ENCODE data around the gene NKD1. TPM values are rescaled to one million over a fixed set of nuclear protein-coding genes. Genes with fewer than 3 reads are reported as not detected.

NKD1 gene
- total RNA-seq, 2 experiments from 2014 or later, result 0.04 to 0.06 TPM

GRCh38 chr16:50671644-50672260 is 123.6 kb downstream of the NKD1 start:
- no peaks in the 10 kb centered on the region for H3K4me1 ChIP-seq (ENCODE audit: insufficient read depth, low read length, poor library complexity, severe bottlenecking)
- TF ChIP-seq EZH2phosphoT487 (IDR thresholded peaks at IDR 0.05; ENCODE audit: borderline replicate concordance, low read depth, low read length) (no peak), CTCF (conservative IDR thresholded peaks at IDR 0.05; ENCODE audit: low read length) (peak; percentile 90)
- intact Hi-C loops (cut with micrococcal nuclease; ENCODE audit: unreplicated experiment), result loop anchor here (1.0 to 5.0 kb wide), 2 partner anchors 76 to 135 kb away; no protein-coding TSS in a partner anchor
- no peaks in the 10 kb centered on the region for H3K36me3 ChIP-seq (ENCODE audit: insufficient read depth, low read length)
- no peaks in the 10 kb centered on the region for H3K79me2 ChIP-seq (ENCODE audit: insufficient read depth, low read depth, low read length)
- peaks cover 6% of the 10 kb centered on the region; the same call in 1 of the 2 replicates for H3K9me3 ChIP-seq (ENCODE audit: low read length)
- H3K9me2 ChIP-seq (ENCODE audit: insufficient read depth, low read length), result no peaks in the 10 kb centered on the region
- DNase-seq (ENCODE audit: low spot score), result peak; percentile 50
- ChIA-PET CTCF (ENCODE audit: unreplicated experiment) (interaction anchor here (0.6 to 2.3 kb wide), 2 partner anchors 135 to 596 kb away, joined by 3 to 15 read pairs; no protein-coding TSS in a partner anchor), POLR2A (interaction anchor here (1.1 kb wide), 1 partner anchor 133 kb away, joined by 3 read pairs; no protein-coding TSS in a partner anchor)
- no peak overlapping the region for H3K4me3 ChIP-seq (ENCODE audit: low read depth, low read length, poor library complexity, severe bottlenecking)
- no peak overlapping the region for H2AFZ ChIP-seq (ENCODE audit: low read length)
- H3K27ac ChIP-seq (ENCODE audit: low read depth, low read length, poor library complexity, severe bottlenecking), result no peak overlapping the region
- no peaks in the 10 kb centered on the region for H4K20me1 ChIP-seq (ENCODE audit: insufficient read depth, low read length)
- BruUV-seq (replicated peaks), result no TSS peak
- H3K4me2 ChIP-seq (ENCODE audit: low read length), result no peak overlapping the region

- no peak for TF ChIP-seq EZH2phosphoT487 (IDR thresholded peaks at IDR 0.05; ENCODE audit: borderline replicate concordance, low read depth, low read length)
- TF ChIP-seq CTCF (conservative IDR thresholded peaks at IDR 0.05; ENCODE audit: low read length), result no peak
- peaks cover 6% of the 10 kb centered on the region; the same call in 1 of the 2 replicates for H3K9me3 ChIP-seq (ENCODE audit: low read length)
- H4K20me1 ChIP-seq (ENCODE audit: insufficient read depth, low read length), result no peaks in the 10 kb centered on the region
- no peaks in the 10 kb centered on the region for H3K4me1 ChIP-seq (ENCODE audit: insufficient read depth, low read length, poor library complexity, severe bottlenecking)
- CTCF ChIA-PET (ENCODE audit: unreplicated experiment), result no interaction called here
- no peak overlapping the region for H3K27ac ChIP-seq (ENCODE audit: low read depth, low read length, poor library complexity, severe bottlenecking)
- H3K4me3 ChIP-seq (ENCODE audit: low read depth, low read length, poor library complexity, severe bottlenecking), result no peak overlapping the region
- no peaks in the 10 kb centered on the region for H3K9me2 ChIP-seq (ENCODE audit: insufficient read depth, low read length)
- no peak overlapping the region for H3K4me2 ChIP-seq (ENCODE audit: low read length)
- H3K79me2 ChIP-seq (ENCODE audit: insufficient read depth, low read depth, low read length), result no peaks in the 10 kb centered on the region
- BruUV-seq (replicated peaks), result no TSS peak
- H2AFZ ChIP-seq (ENCODE audit: low read length), result no peak overlapping the region
- no peaks in the 10 kb centered on the region for H3K36me3 ChIP-seq (ENCODE audit: insufficient read depth, low read length)
- intact Hi-C loops (cut with micrococcal nuclease; ENCODE audit: unreplicated experiment), result loop anchor here (5.0 kb wide), 1 partner anchor 74 kb away; no protein-coding TSS in a partner anchor
- POLR2A ChIA-PET, result no interaction called here
- no peak for DNase-seq (ENCODE audit: low spot score)
Observed at GRCh38 chr16:50673496-50674275, 125.5 kb downstream of the NKD1 start.
